ENCODE measurements around the gene OSBPL8. TPM values are rescaled to one million over a fixed set of nuclear protein-coding genes. Genes with fewer than 3 reads are reported as not detected.

The OSBPL8 gene
- total and polyA plus RNA-seq, 12 donors, result 3.7 to 154 (median 45.1) TPM

- H3K27me3 ChIP-seq, result no peaks in the 10 kb centered on the region
- H3K9me3 ChIP-seq (replicated peaks in 1 of 3), result no peaks in the 10 kb centered on the region
- intact Hi-C loops (cut with DNase I), result no loop called here
- H3K36me3 ChIP-seq (replicated peaks in 1 of 2), result no peaks in the 10 kb centered on the region
- 92 to 100% (median 94%) methylated on average over 1 of the region's 1 CpG for WGBS, 4 donors
- TF ChIP-seq, protein P1, sequence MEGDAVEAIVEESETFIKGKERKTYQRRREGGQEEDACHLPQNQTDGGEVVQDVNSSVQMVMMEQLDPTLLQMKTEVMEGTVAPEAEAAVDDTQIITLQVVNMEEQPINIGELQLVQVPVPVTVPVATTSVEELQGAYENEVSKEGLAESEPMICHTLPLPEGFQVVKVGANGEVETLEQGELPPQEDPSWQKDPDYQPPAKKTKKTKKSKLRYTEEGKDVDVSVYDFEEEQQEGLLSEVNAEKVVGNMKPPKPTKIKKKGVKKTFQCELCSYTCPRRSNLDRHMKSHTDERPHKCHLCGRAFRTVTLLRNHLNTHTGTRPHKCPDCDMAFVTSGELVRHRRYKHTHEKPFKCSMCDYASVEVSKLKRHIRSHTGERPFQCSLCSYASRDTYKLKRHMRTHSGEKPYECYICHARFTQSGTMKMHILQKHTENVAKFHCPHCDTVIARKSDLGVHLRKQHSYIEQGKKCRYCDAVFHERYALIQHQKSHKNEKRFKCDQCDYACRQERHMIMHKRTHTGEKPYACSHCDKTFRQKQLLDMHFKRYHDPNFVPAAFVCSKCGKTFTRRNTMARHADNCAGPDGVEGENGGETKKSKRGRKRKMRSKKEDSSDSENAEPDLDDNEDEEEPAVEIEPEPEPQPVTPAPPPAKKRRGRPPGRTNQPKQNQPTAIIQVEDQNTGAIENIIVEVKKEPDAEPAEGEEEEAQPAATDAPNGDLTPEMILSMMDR (IDR thresholded peaks at IDR 0.05), result no peak
- TF ChIP-seq POLR2A (IDR thresholded peaks at IDR 0.05), result no peak
- no peak overlapping the region for H3K27ac ChIP-seq
- no peak for DNase-seq
- no peak overlapping the region for H3K4me3 ChIP-seq
- no peaks in the 10 kb centered on the region for H3K4me1 ChIP-seq (replicated peaks in 1 of 2)
Observed at GRCh38 chr12:76307083-76307482, 252.5 kb downstream of the OSBPL8 start.

DNA sequence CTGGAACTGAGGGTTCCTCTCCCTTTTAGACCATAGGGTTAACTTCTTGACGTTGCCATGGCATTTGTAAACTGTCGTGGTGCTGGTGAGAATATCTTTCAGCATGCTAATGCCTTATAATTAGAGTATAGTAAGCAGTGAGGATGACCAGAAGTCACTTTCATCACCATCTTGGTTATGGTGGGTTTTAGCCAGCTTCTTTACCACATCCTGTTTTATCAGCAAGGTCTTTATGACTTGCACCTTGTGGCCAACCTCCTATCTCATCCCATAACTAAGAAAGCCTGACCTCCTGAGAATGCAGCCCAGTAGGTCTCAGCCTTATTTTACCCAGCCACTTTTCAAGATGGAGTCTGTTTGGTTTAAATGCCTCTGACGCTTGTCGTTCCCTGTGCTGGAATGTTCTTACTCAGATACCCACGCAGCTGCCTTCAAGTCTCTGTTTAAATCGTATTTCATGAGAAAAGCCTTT lies 255.5 kb downstream of the OSBPL8 start:
- intact Hi-C loops (cut with DNase I), result no loop called here
- Histone ChIP-seq H3K4me3 (no peak overlapping the region), H3K4me1 (replicated peaks in 1 of 2) (no peaks in the 10 kb centered on the region), H3K27ac (no peak overlapping the region), H3K9me3 (replicated peaks in 1 of 3) (no peaks in the 10 kb centered on the region), H3K27me3 (no peaks in the 10 kb centered on the region), H3K36me3 (replicated peaks in 1 of 2) (no peaks in the 10 kb centered on the region)
- no peak for DNase-seq
- no peak for TF ChIP-seq POLR2A (IDR thresholded peaks at IDR 0.05)
- TF ChIP-seq, protein P1 (IDR thresholded peaks at IDR 0.05), result no peak
- 83 to 89% (median 88%) methylated on average over 6 of the region's 6 CpGs for WGBS, 4 donors

DNA sequence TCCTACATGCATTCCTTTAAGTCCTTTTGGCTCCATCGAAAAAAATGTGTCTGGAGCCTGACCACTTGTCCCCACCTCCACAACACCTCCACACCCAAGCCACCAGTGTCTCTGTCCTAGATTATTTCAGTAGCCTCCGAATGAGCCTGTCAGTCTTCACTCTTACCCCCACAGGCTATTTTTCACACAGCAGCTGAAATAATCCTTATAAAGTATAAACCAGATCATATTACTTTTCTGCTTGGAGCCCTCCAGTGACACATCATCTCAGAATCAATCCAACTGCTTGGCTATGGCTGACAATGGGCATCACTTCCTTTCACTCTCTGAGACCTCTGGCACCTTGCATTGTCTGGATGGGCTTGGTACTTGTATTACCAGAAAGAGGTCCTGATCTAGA lies 256.2 kb downstream of the OSBPL8 start:
- no peak overlapping the region for H3K27ac ChIP-seq
- intact Hi-C loops (cut with DNase I), result no loop called here
- no peaks in the 10 kb centered on the region for H3K9me3 ChIP-seq (replicated peaks in 1 of 3)
- H3K4me1 ChIP-seq (replicated peaks in 1 of 2), result no peaks in the 10 kb centered on the region
- no peak for DNase-seq
- WGBS, 4 donors, result 78 to 89% (median 86%) methylated on average over 2 of the region's 2 CpGs
- no peaks in the 10 kb centered on the region for H3K36me3 ChIP-seq (replicated peaks in 1 of 2)
- TF ChIP-seq, protein P1 (IDR thresholded peaks at IDR 0.05), result no peak
- no peak for TF ChIP-seq POLR2A (IDR thresholded peaks at IDR 0.05)
- H3K4me3 ChIP-seq, result no peak overlapping the region
- no peaks in the 10 kb centered on the region for H3K27me3 ChIP-seq

Small RNA genes lying within 50 kb of the gene (small RNA-seq; reads per million reads assigned to genes)
- gene RN7SKP172, result 0 reads per million in 2 donors

Other genes starting within 250 kb of the OSBPL8 start
- 10 to 100 TPM in 6 of 9 donors, 1 to 10 TPM in 3; 7.5 to 25.4 (median 11.0) TPM for gene BBS10, start 211.4 kb downstream of the OSBPL8 start, total RNA-seq
- gene BBS10, start 211.4 kb downstream of the OSBPL8 start, polyA plus RNA-seq, result 10 to 100 TPM in 1 of 3 donors, 1 to 10 TPM in 2; 3.2 to 21.5 (median 3.7) TPM
- gene ZDHHC17, start 204.3 kb upstream of the OSBPL8 start, total RNA-seq, result 100 to 1,000 TPM in 2 of 9 donors, 10 to 100 TPM in 7; 22.3 to 102 (median 35.4) TPM
- gene ZDHHC17, start 204.3 kb upstream of the OSBPL8 start, polyA plus RNA-seq, result 10 to 100 TPM; 17.7 to 25.7 (median 24.1) TPM

All from adrenal gland (tissue), 12 donors.